Stimulated activated CD4-positive, alpha-beta T cell treated with anti-CD3 and anti-CD28 coated beads, Interleukin-12 subunit alpha, Interleukin-12 subunit beta, amount 100 ng/mL, for 4 hours (primary cell): ENCODE data around the gene CCDC91.
"Not testable (repeated sequence)": the region's sequence is repeated elsewhere in the genome, so short reads cannot be mapped to it uniquely, and the experiment has no call there.

ENCODE experiments used
- DNase-seq: peaks from one replicate; pipeline ENCODE4 v3.0.0-alpha.2; 2020

The CCDC91 gene

GRCh38 chr12:28306535-28306934 is 116.3 kb downstream of the CCDC91 start:
- DNase-seq = no peak

DNA sequence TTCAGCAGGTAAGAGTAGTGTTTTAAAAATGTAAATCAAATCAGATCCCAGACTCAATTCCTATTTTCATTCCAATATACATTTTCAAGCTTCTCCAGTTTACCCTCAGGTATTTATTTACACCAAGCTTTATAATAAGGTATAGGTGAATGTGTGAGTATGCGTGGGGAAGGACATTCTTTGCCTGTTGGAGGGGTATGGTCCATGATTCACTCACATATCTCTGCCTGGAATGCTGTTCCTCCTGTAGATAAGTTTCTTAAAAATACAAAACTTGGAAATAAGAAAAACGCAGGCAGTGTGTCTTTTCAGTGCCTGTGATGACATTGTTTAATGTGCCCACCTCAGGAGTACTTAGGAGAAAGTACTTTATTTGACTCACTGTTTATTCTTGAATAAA is 118.6 kb downstream of the CCDC91 start:
- DNase-seq = no peak

DNA sequence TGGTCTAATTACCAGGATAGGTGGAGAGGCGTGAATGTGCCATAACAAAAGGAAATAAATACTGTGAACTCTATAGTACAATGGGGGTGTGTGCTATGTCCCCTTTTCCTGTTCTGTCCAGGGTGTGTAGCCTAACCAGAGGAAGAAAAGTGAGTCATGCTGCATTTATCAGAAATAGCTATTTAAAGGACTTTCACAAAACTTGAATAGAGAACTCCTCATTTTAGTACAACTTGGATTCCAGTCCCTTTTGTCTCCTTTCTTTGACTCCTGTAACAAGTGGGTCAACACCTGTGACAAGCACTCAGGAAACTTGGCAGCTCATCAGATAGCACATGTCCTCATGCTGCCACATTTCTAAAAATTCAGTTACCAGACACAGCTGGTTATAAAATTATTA is 123.4 kb downstream of the CCDC91 start:
- DNase-seq = no peak

- no peak for DNase-seq
These were observed 125.8 kb downstream of the CCDC91 start for GRCh38 chr12:28316049-28316448.

- DNase-seq = no peak
These were observed 128.0 kb downstream of the CCDC91 start for GRCh38 chr12:28318273-28318672.

DNA sequence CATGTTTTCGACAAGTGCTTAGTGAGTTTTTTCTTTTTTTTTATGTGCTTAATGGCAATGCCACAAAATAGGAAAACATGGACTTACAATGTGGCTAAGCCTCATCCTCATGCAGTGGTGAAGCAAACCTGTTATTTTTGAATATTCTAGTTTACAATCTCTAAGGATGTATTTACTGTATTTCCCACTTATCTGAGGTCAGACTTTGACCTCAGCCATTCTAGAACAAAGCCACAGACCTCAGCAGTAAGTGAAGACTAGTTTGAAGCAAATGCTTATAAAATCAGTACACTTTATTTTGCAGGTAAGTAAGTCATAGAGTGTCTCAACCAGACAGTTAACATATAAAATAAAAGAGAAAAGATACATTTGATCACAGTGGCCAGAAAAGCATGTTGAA is 130.1 kb downstream of the CCDC91 start:
- no peak for DNase-seq

DNA sequence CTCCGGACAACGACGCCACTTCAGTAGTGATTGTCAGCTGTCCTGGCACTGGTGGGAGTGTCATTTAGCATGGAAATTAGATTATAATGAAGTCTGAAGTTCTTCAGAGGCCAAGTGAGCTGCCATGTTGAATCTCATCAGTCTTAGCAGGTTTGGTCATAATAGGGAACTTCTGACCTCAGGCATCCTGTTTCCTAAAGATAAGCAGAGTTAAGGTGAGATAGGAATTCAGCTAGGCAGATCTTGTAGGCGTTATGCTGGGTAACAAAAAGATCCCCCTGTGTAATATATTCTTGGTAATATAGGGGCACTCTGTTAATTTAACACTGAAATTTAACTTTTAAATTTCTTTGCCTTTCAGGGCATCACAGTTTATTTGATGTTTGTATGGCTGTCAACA is 137.5 kb downstream of the CCDC91 start:
- no peak for DNase-seq

DNA sequence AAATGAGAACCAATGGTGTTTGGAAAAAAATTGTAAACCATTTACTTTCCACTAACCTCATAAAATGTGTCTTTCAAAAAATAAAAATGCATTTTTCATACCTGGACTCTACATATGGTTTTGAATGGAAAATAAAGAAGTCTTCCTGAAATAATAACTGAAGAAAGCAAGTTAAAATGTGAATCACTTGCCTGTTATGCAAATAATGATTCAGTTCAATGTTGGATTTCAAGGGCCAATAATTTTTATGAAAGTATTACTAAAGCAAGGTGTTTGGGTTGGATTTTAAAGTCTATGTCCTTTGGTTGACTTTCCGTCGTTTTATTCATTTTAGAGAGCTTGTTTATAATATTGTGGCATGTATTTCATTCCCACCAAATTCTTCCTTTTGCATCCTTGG is 138.7 kb downstream of the CCDC91 start:
- no peak for DNase-seq

DNA sequence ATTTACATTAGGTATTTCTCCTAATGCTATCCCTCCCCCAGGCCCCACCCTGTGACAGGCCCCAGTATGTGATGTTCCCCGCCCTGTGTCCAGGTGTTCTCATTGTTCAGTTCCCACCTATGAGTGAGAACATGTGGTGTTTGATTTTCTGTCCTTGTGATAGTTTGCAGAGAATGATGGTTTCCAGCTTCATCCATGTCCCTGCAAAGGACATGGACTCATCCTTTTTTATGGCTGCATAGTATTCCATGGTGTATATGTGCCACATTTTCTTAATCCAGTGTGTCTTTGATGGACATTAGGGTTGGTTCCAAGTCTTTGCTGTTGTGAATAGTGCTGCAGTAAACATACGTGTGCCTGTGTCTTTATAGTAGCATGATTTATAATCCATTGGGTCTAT is 139.5 kb downstream of the CCDC91 start:
- not testable (repeated sequence) for DNase-seq

GRCh38 chr12:28330232-28330631 is 140.0 kb downstream of the CCDC91 start:
- DNase-seq = not testable (repeated sequence)

DNA sequence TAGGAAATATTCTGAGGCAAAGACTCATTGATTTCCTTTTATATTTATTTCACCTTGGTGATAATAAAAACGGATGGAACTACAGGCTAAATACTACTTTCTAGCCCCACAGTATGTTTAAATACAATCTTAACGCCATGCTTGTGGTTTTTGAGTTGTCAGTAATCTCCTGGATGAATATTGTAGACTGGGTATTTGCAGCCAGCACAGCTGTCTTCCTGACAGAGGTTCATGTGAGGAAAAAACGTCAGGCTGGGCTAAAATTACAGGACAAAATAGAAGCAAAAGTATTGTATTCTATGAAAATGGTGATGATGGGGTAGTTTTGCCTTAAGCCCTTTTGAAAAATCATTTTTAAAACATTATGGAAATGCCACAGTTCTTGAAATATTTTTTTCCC is 140.9 kb downstream of the CCDC91 start:
- no peak for DNase-seq

GRCh38 chr12:28340261-28341045 is 150.2 kb downstream of the CCDC91 start:
- no peak for DNase-seq

DNA sequence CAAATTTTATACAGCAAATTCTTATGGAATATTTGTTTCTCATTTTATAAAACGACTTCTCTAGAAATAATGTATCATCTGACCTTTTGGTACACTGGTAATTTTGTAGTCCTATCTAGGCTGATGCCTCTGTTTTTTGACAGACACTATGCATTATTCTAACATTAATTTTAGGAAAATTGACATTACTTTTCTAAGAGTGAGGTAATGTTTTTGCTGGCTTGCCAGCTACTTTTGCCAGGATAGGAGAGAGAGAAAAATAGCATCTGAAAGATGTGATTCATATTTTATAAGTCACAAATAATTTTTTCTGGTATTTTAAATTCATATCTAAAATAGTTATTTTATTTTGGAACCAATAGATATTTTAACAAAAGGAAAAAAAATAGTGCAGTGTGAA is 153.5 kb downstream of the CCDC91 start:
- DNase-seq = no peak

GRCh38 chr12:28346567-28346966 is 156.3 kb downstream of the CCDC91 start:
- DNase-seq = no peak

DNA sequence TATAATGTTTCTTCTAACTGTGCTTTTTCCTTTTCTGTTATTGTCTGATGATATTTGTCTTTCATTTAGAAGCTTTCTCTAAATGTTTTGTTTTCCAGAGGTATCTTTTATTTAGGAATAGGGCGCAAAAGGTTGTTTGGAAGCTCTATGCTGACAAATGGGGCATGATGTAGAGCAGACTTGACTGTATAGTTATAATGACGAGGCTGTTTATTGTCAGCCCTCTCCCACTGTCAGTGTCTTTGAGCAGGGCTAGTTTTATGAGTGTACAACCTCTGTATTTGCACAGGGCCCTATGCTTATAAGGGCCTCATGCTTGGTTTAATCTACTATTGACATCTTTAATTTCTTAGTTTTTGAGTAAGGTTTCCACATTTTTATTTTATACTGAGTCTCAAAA is 158.9 kb downstream of the CCDC91 start:
- no peak for DNase-seq

DNA sequence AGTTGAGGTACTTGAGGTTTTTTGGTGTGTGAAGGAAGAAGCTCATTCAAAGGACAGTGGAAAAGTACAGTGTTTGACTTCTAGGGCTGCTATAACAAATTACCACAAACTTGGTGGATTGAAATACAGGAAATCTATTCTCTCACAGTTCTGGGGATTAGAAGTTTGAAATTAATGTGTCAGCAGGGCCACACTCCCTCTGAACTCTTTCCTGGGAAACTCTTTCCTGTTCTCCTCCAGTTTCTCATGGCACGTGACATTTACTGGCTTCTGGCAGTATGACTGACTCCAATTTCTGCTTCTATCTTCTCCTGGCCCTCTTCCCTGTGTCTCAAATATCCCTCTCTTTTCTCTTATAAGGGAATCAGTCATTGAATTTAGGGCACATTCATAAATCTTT is 160.2 kb downstream of the CCDC91 start:
- DNase-seq = no peak

DNA sequence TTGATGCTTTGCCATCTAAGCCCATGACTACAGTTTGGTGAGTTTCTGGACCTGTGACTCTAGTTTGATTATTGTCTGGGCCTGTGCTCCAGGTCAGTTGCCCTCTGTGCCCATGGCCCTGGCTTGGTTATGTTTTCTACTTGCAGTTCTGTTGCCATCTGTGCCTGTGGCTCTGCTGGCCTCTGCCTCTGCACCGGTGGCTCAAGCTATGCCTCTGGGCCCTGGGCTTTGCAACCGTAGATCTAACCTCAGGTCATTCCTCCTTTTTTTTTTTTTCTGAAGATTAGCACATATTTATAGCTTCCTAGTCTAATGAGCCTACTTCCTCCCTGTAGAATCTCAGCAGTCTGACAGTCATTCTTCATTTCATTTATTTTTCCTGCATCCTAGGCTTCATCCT is 161.2 kb downstream of the CCDC91 start:
- no peak for DNase-seq

GRCh38 chr12:28355161-28355560 is 164.9 kb downstream of the CCDC91 start:
- DNase-seq = no peak

DNA sequence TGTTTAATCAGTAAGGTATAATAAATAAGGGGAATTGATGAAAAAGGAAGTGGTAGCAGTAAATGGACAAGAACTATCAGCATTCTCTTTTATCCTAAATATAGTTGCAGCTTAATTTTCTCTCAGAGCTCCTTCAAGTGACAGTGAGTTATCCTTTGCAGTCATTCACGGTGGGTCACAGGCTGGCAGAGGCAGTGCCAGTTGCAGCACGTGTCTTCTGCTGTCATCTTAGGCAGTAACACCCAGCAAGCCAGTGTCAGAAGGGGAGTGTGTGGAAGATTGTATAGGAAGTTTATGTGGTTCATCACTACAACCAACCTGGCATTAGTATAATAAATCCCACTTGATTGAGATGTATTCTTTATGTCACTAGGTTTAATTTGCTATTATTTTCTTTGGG is 170.0 kb downstream of the CCDC91 start:
- DNase-seq = no peak

GRCh38 chr12:28367326-28367725 is 177.1 kb downstream of the CCDC91 start:
- DNase-seq = no peak

GRCh38 chr12:28367993-28368392 is 177.7 kb downstream of the CCDC91 start:
- DNase-seq = no peak

DNA sequence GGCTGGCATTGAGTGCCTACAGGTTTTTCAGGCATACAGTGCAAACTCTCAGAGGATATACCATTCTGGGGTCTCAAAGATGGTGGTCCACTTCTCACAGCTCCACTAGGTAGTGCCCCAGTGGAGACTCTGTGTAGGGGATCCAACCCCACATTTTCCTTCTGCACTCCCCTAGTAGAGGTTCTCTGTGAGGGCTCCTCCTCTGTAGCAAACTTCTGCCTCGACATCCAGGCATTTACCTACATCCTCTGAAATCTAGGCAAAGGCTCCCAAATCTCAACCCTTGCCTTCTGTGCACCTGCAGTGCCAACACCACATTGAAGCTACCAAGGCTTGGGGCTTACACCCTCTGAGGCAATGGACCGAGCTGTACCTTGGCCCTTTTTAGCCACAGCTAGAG is 179.2 kb downstream of the CCDC91 start:
- DNase-seq = no peak

GRCh38 chr12:28374556-28374955 is 184.3 kb downstream of the CCDC91 start:
- DNase-seq = no peak

DNA sequence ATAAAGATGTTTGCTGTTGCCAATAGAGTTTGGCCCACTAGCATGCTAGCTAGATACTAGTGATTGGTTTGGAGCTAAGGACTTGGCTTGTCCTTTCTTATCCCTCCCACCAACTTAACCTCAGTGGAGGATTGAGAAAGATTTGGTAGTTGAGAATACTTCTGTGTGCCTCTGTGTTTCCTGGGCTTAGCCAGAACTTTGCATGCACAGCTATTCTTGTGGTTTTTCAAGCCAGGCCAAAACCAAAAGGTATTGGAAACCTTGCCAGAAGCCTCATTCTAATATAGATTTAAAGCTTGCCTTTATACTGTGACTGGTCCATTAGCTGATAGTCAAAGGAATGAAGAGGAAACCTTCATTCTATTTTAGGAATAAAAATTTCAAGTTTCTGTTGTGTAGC is 188.5 kb downstream of the CCDC91 start:
- no peak for DNase-seq

- DNase-seq = not testable (repeated sequence)
These were observed 189.5 kb downstream of the CCDC91 start for GRCh38 chr12:28379779-28380178.
